Left lung (tissue), 10 donors: ENCODE measurements around the gene RERG. TPM values are rescaled to one million over a fixed set of nuclear protein-coding genes. Genes with fewer than 3 reads are reported as not detected.

Experiments used
- ATAC-seq: fragments of 200-7000 bp; cut with Tn5 transposase; one replicate; pipeline ENCODE4 v1.9.1; 2020; ENCODE audit warnings: moderate library complexity
- DNase-seq, 4 donors: peaks; one replicate each; pipeline ENCODE4 v3.0.0-alpha.2; 2013 to 2020
- H3K27ac ChIP-seq, 2 donors: fragments of 200-600 bp; sonication (generic) in 1 of 2; one replicate each; pipeline versions ENCODE4 v1.5.0 to v1.8.0; 2020 to 2021
- H3K27me3 ChIP-seq, 2 donors: fragments of 200-600 bp; sonication (generic) in 1 of 2; one replicate each; pipeline versions ENCODE4 v1.5.0 to v1.8.0; 2020 to 2021
- H3K36me3 ChIP-seq, 2 donors: fragments of 200-600 bp; sonication (generic) in 1 of 2; one replicate each; pipeline versions ENCODE4 v1.5.0 to v1.8.0; 2020 to 2021
- H3K4me1 ChIP-seq, 2 donors: fragments of 200-600 bp; one replicate each; pipeline ENCODE4 v1.8.0; 2021
- H3K4me3 ChIP-seq, 2 donors: fragments of 200-600 bp; sonication (generic) in 1 of 2; one replicate each; pipeline versions ENCODE4 v1.5.0 to v1.8.0; 2020 to 2021; ENCODE audit warnings: mild to moderate bottlenecking in 1 of 2
- H3K9me3 ChIP-seq, 2 donors: fragments of 200-600 bp; sonication (generic) in 1 of 2; one replicate each; pipeline versions ENCODE4 v1.5.0 to v1.8.0; 2020 to 2021
- CTCF ChIP-seq, 2 donors: fragments of 200-600 bp; sonication (generic) in 1 of 2; IDR thresholded peaks; one replicate each; pipeline versions ENCODE4 v1.5.0 to v1.8.0; 2021; ENCODE audit warnings: antibody characterized with exemption in 2 of 2
- intact Hi-C, 2 donors: fragments of 100-400 bp; cut with DNase I; formaldehyde crosslinking; loops; one replicate each; pipeline versions ENCODE4 v1.11.2 to v1.14.2; 2022
- polyA plus RNA-seq, 6 donors: library from polyadenylated mRNA; unstranded; fragments of 120-200 nt; gene quantifications; one replicate each; pipeline ENCODE4 v1.2.1, GENCODE V29; 2013; ENCODE audit not compliant: insufficient read length in 6 of 6
- total RNA-seq, 2 donors: library from RNA; stranded (reverse); fragmentation: NEBNext Ultra II Directional; extraction: Animal tissue kit (Norgen Biotek cat#: 25700); gene quantifications; one replicate each; pipeline ENCODE4 v1.2.1, GENCODE V29; 2021
- donor health status: DM: no; HTN: yes; CAD: no.
- donor health status: DM: no; HTN: no; CAD: no.

RERG gene
- total and polyA plus RNA-seq, 8 donors: 11.5 to 17.5 (median 14.4) TPM

GRCh38 chr12:15265875-15266274 lies 44.7 kb upstream of the RERG start:
- H3K4me3 ChIP-seq: no peak overlapping the region
- no peak for TF ChIP-seq CTCF (IDR thresholded peaks at IDR 0.05)
- no peaks in the 10 kb centered on the region for H3K36me3 ChIP-seq
- H3K9me3 ChIP-seq: no peaks in the 10 kb centered on the region
- DNase-seq (no peak), ATAC-seq (no peak)
- no peak overlapping the region for H3K27ac ChIP-seq
- intact Hi-C loops: no loop called here
- H3K27me3 ChIP-seq: no peaks in the 10 kb centered on the region
- no peaks in the 10 kb centered on the region for H3K4me1 ChIP-seq

DNA sequence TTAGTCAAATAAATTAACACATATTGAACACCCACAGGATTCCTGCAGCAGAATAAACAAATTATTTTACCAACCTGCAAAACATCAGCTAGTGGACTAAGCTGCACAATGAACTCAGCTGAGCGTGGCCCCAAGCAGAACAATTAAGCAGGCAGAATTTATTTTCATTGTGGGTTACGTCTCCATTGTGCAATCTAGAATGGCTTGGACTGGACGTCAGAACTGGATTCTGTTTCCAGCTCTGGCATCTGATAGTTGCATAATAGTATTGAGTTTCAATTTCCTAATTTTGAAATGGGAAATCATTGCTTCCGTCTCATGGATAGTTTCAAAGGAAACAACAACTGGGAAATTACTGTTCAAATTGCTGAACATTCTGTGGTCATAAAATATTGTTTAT lies 35.5 kb upstream of the RERG start:
- no peak overlapping the region for H3K27ac ChIP-seq
- no peaks in the 10 kb centered on the region for H3K9me3 ChIP-seq
- no peak for ATAC-seq
- no peak for TF ChIP-seq CTCF (IDR thresholded peaks at IDR 0.05)
- H3K36me3 ChIP-seq: no peaks in the 10 kb centered on the region
- peak in 1 of 4 donors; percentile 33 for DNase-seq
- H3K4me3 ChIP-seq: no peak overlapping the region
- H3K27me3 ChIP-seq: no peaks in the 10 kb centered on the region
- intact Hi-C loops: no loop called here
- no peaks in the 10 kb centered on the region for H3K4me1 ChIP-seq

DNA sequence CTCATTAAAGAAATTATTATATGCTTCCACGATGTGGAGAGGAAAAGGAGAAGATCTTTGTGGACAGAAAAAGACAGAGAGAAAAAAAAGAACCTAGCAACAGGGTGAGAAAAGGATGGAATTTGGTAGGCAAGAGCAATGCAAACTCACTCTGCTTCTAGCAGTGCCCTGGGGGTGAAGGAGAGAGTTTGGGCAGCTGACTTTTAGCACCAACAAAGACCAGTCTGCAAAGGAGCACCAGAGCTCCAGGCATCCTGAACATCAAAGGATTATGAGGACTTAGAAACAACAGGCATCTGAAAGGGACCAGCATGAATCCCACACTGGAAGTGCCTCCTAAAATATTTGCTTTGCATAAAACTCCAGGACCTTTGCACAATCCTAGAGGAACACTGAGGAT lies 32.8 kb upstream of the RERG start:
- ATAC-seq (no peak), DNase-seq (no peak)
- no peak overlapping the region for H3K27ac ChIP-seq
- no peaks in the 10 kb centered on the region for H3K4me1 ChIP-seq
- TF ChIP-seq CTCF (IDR thresholded peaks at IDR 0.05): no peak
- no peaks in the 10 kb centered on the region for H3K27me3 ChIP-seq
- H3K9me3 ChIP-seq: no peaks in the 10 kb centered on the region
- no peak overlapping the region for H3K4me3 ChIP-seq
- H3K36me3 ChIP-seq: no peaks in the 10 kb centered on the region
- intact Hi-C loops: no loop called here

- Histone ChIP-seq H3K36me3 (no peaks in the 10 kb centered on the region), H3K27ac (no peak overlapping the region), H3K4me1 (no peaks in the 10 kb centered on the region), H3K27me3 (peaks cover 0 to 4% of the 10 kb centered on the region in 2 donors), H3K9me3 (peaks cover 0 to 3% of the 10 kb centered on the region in 2 donors), H3K4me3 (no peak overlapping the region)
- ATAC-seq: no peak
- no peak for TF ChIP-seq CTCF (IDR thresholded peaks at IDR 0.05)
- DNase-seq: no peak
- intact Hi-C loops: no loop called here
Measured at GRCh38 chr12:15244926-15245325, 23.7 kb upstream of the RERG start.

DNA sequence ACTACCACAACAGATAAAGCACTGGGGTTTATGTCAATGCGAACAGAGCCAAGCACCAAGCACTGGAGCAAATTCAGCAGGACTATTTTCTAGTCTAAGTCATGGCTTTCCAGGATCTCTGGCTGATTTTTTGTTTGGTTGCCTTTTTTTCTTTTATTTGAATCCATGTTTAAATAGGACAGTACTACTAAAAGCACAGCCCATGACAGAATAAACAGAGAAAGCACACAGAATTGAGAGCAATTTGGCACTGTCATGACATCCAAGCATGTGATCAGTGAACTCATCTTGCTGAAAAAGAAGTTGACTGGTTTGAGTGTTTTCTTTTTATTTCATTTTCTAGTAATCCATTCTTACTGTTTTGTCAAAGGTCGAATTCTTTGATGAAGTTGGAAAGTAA lies 23.1 kb upstream of the RERG start:
- DNase-seq: no peak
- Histone ChIP-seq H3K27me3 (peaks cover 0 to 4% of the 10 kb centered on the region in 2 donors), H3K4me1 (no peaks in the 10 kb centered on the region), H3K36me3 (no peaks in the 10 kb centered on the region), H3K9me3 (peaks cover 0 to 3% of the 10 kb centered on the region in 2 donors), H3K4me3 (no peak overlapping the region), H3K27ac (no peak overlapping the region)
- intact Hi-C loops: no loop called here
- no peak for TF ChIP-seq CTCF (IDR thresholded peaks at IDR 0.05)
- no peak for ATAC-seq
